HG03064 (cell line): Measurements from ENCODE around the gene ZC3H18.

Source experiments
- ATAC-seq: cut with Tn5 transposase; IDR thresholded peaks from one replicate; pipeline ENCODE4 v1.9.1; 2021; ENCODE audit warnings: low read depth; ENCODE audit not compliant: unreplicated experiment

Gene ZC3H18

GRCh38 chr16:88650749-88651275, 80.6 kb downstream of the ZC3H18 start, which contains the start of gene CYBA:
CYBA (minus strand) TSS chr16:88651053; CDS start chr16:88651013, 40 bp downstream.
- ATAC-seq: peak; percentile 67

DNA sequence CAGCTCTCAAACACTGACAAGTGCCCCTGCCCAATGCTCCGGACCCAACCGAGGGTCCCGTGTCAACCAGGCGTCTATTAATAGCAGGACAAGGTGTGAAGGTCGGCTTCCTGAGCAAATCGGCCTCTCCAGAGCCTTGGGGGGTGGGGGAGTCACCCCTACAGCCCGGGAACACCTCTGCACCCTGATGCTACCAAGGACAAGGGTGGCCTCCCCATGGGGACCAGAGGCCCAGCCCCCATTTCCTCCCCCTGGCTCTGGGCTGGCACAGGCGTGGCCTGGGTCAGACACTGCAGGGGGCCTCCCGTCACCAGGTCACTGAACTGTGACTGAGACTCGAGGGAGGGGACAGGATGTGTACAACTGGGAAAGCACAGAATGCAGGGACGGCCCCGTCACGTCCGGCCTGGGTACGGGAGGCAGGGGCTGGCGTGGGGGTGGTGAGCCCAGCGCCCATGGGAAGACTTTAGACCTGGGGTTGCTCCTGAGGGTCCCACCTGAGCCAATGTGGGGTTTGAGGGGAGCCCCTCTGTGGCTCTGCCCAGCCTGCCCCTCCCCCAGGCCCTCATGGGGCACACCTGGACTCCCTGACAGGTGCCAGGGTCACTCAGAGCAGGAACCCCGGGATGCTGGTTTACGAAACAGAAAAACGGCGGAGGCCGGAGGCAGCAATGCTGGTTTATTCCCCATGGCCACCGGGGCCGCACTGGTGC, 81.2 kb downstream of the ZC3H18 start:
- peak; percentile 73 for ATAC-seq

DNA sequence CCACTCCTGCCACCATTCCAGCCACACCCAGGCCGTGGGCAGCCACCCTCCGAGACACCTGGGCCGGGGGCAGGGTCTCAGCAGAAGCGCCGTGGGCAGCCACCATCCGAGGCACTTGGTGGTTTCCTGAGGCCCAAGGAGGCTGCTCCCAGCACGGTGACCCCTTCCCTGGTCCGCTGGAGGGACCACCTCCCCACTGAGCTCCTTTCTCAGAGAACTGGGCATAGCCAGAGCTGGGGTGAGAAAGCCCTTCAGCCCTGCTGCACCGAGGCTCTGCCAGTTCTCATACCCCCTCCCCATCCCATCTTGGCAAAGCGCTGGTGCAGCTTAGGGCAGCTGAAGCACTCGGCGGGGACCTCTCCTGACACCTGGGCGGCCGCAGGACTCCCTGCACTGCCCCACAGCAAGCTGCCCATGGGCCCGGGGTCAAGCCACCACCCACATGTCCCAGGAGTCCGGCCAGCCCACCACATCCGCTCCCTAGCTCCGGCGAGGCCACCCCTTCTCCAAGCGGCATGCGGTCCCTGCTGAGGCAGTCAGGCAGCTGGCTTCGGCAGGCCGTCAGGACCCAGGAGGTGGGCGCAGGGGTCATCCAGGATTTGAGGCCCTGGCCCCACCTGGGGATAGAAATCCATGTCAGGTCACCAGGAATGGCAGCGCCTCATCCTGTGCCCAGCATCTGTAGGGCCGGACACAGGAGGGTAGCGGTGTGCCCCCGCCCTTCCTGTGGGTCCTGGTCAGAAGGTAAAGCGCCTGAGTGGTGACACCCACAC, 82.0 kb downstream of the ZC3H18 start:
- ATAC-seq: no peak

DNA sequence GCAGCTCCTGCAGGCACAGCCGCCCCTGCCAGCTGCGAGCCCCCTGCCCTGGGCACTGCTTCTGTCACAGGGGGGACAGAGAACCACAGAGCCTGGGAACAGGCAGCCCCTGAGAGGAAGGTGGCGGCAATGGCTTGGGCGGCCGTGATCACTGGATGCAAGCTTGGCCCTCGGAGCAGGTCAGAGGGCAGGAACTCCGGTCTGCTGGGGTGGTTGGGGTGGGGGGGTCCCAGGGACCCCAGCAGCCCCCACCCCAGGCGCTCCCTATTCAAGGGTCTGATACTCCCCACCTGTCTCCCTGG, 82.5 kb downstream of the ZC3H18 start:
- ATAC-seq: no peak

GRCh38 chr16:88653101-88653500, 82.9 kb downstream of the ZC3H18 start:
- ATAC-seq: no peak

DNA sequence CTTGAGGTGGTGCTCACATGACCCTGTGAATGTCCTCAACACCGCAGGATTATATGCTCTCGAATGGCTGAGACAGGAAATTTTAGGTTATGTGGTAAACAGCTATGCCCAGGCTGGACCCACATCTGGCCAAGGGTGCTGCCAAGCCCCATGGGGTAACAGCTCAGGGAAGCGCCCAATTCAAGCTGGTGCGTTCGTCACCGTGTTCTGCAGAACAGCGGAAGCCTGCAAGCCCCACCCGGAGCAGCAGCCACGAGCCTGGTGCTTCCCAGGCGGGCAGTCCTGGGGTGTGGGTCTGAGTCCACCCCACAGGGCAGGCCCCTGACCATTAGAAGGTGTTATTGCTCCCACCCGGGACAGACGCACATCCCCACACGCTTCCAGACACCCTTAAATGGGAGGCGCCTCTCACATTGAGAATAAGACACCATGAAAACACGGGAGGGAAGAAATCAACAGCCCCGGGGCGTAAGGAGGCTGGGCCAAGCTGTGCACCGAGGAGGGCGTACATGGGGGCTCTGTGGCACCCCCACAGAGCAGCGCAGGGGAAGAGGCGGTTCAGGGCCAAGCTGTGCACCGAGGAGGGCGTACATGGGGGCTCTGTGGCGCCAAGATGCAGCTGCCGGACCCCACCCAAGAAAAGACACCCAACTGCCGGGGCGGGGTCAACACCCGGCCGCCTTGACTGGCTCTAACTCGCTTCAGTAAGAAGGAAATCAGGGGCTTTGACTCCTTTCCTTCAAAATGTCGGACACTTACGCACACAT, 83.6 kb downstream of the ZC3H18 start:
- ATAC-seq: no peak

GRCh38 chr16:88654363-88655052, 84.3 kb downstream of the ZC3H18 start:
- ATAC-seq: no peak

DNA sequence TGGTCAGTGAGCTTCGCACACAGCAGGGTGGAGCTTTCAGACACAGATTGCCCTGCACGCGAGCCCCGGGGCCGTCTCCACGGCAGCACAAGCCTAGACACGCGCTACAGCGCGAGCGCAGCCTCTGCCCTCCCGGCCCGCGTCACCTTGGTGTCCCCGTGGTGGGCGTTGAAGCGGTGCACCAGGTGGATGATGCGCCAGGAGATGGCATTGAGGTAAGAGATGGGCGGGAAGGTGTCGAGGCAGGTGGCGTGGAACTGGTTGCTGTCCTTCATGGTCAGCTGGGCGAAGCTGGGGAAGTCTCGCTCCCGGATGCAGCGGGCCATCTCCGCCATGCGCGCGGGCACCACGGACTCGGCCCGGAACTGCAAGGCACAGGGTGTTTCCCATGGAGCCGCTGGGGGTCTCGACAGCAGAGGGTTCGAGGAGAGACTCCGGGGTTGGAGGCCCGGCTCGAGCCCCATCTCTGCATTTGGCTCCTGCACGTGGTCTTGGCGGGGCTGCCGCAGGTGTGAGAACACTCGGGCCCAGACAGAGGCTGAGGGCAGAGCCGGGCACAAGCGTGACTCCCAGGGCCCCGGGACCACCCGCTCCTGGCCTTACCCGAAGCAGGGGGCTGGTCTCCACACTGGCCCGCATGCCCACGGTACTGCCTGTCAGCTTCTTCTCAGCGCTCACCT, 85.0 kb downstream of the ZC3H18 start:
- no peak for ATAC-seq

- no peak for ATAC-seq
Observed at GRCh38 chr16:88655733-88656281, 85.6 kb downstream of the ZC3H18 start.

DNA sequence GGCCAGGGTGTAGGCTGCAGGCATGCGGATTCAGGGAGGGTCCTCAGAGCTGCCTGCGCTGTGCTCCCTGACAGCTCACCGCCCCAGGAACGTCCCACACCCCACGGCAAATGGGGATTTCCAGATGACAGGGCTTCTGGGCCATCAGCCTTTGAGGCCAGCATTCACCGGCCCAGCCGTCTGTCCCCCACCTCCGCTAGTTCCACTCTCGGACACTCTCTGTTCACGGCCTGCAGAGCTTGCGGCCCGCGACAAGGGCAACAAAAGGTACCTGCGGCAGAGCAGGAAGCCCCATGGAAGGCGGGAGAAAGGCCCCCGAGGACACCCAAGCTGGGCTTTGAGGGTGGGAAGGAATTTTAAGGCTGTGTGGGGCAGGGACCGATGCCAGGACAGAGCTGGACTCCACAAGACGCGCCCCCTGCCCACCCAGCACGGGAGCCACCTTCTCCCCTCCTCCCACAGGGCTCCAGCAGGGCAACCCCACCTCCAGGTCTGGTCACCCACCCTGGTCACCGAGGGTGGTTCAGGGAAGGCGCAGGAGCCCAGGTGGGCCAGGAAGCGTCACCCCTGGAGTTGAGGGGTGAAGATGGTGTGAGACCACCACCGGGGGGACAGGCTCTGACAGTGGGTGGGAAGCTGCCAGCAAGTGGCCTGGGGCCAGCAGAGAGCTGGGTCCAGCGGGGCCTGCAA, 86.2 kb downstream of the ZC3H18 start:
- ATAC-seq: no peak

DNA sequence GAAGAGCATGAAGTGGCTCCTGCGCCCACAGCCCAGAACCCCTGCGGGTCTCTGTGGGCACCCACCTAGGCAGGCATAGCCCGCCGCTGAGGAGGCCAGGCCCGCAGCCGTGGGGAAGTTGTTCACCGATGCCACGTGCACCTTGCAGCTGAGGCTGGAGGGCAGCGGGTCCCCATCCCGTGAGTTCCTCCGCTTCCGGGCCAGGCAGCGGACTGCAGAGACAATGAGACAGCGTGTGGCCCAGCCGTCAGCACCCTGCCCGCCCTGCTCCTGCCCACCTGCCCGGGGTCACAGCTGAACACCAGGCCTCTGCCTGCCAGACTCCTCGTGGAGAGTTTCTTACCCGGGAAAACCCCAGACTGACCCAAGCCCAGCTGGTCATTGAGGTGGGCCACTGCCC, 87.2 kb downstream of the ZC3H18 start:
- no peak for ATAC-seq

DNA sequence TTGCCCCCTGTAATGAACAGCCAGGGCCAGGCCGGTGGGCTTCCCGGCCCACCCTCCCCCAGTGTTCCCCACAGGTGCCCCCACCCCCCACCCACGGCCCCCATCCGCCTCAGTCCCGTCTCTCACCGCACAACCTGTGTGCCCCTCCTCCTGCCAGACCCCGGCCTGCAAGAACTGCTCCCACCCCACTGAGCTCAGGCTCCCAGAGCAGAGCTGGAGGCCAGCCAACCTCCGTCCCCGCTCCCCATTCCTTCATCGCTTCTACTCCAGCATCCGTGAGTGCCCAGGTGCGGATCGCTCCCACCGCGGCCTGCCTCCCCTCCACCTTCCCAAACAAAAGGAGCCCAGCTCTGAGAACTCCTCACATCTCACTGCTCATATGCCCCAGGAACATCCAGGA, 88.5 kb downstream of the ZC3H18 start:
- ATAC-seq: no peak

- no peak for ATAC-seq
Observed at GRCh38 chr16:88659160-88659559, 89.0 kb downstream of the ZC3H18 start.

GRCh38 chr16:88661468-88661867, 91.3 kb downstream of the ZC3H18 start:
- ATAC-seq: no peak

- ATAC-seq: peak; percentile 6
Observed at GRCh38 chr16:88662222-88662842, 92.1 kb downstream of the ZC3H18 start.

DNA sequence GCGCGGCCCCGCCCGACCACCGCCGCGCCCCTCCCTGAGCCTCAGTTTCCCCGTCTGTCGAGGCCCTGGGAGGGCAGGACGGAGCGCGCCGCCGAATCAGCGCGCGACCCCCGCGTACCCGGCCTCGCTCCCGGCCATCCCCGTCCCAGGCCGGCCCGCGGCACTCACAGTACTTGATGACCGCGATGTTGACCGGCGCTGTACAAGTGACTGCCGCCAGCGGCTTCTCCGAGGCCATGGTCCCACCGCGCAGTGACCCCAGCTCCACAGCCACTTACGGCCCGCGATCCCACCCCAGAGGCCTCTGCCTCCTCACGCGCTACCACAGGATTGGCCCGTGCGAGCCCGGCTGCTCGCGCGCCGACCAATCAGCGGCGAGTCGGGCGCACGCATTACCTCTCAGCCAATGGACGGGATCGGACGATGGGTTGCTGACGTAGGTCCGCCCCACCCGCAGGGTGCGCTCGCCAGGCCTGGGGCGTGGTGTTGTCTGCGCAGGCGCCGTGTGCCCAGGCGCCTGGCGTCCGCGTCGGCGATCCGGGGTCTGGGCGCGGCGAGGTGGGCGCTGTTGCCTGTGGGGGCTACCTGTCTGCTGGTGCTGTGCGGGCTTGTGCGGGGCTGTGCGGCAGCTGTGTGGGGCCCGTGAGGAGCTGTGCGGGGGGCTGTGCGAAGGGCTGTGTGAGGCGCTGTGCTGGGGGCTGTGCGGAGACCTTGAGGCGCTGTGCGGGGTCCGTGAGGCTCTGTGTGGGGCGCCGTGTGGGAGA, 92.8 kb downstream of the ZC3H18 start, which contains the start of gene MVD:
Gene MVD (minus strand): TSS at position 249 of the 764 bp plus-strand sequence. CDS start 11 bp downstream, at position 238.
- peak; percentile 80 for ATAC-seq

DNA sequence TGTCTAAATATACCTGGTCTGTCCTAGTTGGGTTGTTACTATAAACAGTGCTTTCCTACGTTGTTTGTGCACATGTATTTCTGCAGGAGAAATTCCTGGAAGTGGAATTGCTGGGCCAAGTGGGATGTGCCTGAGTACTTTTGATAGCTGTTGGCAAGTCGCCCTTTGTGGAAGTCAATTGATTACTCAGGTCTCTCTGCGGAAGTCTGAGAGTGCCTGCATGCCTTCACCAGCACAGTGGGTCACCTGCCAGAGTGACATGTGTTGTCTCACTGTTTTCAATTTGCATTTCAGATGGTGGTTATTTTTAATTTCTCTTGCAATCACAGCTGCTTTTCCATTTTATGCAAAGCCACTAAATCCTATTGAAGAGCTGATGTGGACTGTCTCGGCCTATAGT, 94.9 kb downstream of the ZC3H18 start:
- ATAC-seq: no peak

- no peak for ATAC-seq
Observed at GRCh38 chr16:88665570-88665969, 95.4 kb downstream of the ZC3H18 start.
